HG02798 (cell line): ENCODE measurements around the gene TPI1.

Experiments
- ATAC-seq: cut with Tn5 transposase; IDR thresholded peaks from one replicate; pipeline ENCODE4 v1.9.1; 2021; ENCODE audit warnings: mild to moderate bottlenecking; ENCODE audit not compliant: unreplicated experiment, poor library complexity

The TPI1 gene

GRCh38 chr12:6867413-6868210 is at the start of gene TPI1:
TPI1 (plus strand) TSS chr12:6867531; CDS start chr12:6867567, 36 bp downstream.
- peak; percentile 60 for ATAC-seq

- ATAC-seq: no peak
Observed at GRCh38 chr12:6817662-6818157, 49.6 kb upstream of the TPI1 start.

GRCh38 chr12:6818222-6818621 is 49.1 kb upstream of the TPI1 start:
- no peak for ATAC-seq

- ATAC-seq: no peak
Observed at GRCh38 chr12:6818645-6819044, 48.7 kb upstream of the TPI1 start.

GRCh38 chr12:6819106-6820030 is 48.0 kb upstream of the TPI1 start:
- ATAC-seq: no peak

- no peak for ATAC-seq
Observed at GRCh38 chr12:6820166-6820565, 47.2 kb upstream of the TPI1 start.

- ATAC-seq: no peak
Observed at GRCh38 chr12:6821591-6822425, 45.5 kb upstream of the TPI1 start, which contains the start of gene GPR162. GPR162 (plus strand) TSS chr12:6821821; CDS start chr12:6823899, 2,078 bp downstream.

- no peak for ATAC-seq
Observed at GRCh38 chr12:6822426-6823135, 44.8 kb upstream of the TPI1 start.

- ATAC-seq: no peak
Observed at GRCh38 chr12:6823182-6824084, 43.9 kb upstream of the TPI1 start.

- ATAC-seq: no peak
Observed at GRCh38 chr12:6824085-6824775, 43.1 kb upstream of the TPI1 start.

- ATAC-seq: no peak
Observed at GRCh38 chr12:6824901-6825381, 42.4 kb upstream of the TPI1 start.

GRCh38 chr12:6825398-6826124 is 41.8 kb upstream of the TPI1 start:
- ATAC-seq: peak; percentile 49

- no peak for ATAC-seq
Observed at GRCh38 chr12:6826125-6826733, 41.1 kb upstream of the TPI1 start.

- no peak for ATAC-seq
Observed at GRCh38 chr12:6826734-6827436, 40.4 kb upstream of the TPI1 start.

- no peak for ATAC-seq
Observed at GRCh38 chr12:6827437-6827911, 39.9 kb upstream of the TPI1 start.
